ENCODE measurements around the gene KLRF1.

DNA sequence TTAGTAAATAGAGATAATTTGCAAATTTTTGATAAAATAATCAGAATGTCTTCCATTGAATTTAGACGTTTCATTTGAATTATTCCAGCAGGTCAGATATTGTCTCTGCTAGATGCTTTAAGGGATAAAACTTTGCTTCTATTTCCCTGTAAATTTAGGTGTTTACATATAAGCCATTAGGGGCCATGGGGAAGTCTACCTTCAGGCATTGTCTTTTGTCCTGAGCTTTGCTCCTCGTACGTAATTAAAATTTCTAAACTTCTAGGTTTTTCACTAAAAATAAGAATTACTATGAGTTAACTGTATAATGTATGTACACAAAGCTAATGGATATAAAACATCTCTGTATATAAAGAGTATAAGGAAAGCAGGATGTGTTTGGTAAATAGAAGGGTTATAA, 42.5 kb upstream of the KLRF1 start:
- TF ChIP-seq CTCF (IDR thresholded peaks at IDR 0.05) (no peak), FOXM1 (IDR thresholded peaks at IDR 0.05; ENCODE audit: low read depth) (no peak), YY1 (IDR thresholded peaks at IDR 0.05; ENCODE audit: low read depth) (no peak), ZBTB33 (IDR thresholded peaks at IDR 0.05; ENCODE audit: borderline replicate concordance, low read depth) (no peak), USF1 (IDR thresholded peaks at IDR 0.05; ENCODE audit: borderline replicate concordance, low read depth) (no peak), POLR2AphosphoS5 (IDR thresholded peaks at IDR 0.05; ENCODE audit: low read depth, low read length) (no peak), TAF1 (IDR thresholded peaks at IDR 0.05; ENCODE audit: borderline replicate concordance, low read depth, low read length) (no peak), NRF1 (IDR thresholded peaks at IDR 0.05; ENCODE audit: low read depth, low read length) (no peak), CHD2 (IDR thresholded peaks at IDR 0.05; ENCODE audit: low read length, partially characterized antibody) (no peak), NFIC (IDR thresholded peaks at IDR 0.05; ENCODE audit: borderline replicate concordance) (no peak)
